C4-2B (cell line): Measurements from ENCODE around the gene FHIT.

ENCODE experiments used
- ZFX ChIP-seq: fragments of 450-650 bp; IDR thresholded peaks from 2 replicates; pipeline ENCODE4 v1.6.1; 2017
- TF ChIP-seq, protein P1 (sequence below): fragments of 450-650 bp; conservative IDR thresholded peaks from 2 replicates; pipeline ENCODE4 v1.5.1; 2017; ENCODE audit warnings: mild to moderate bottlenecking

DNA sequence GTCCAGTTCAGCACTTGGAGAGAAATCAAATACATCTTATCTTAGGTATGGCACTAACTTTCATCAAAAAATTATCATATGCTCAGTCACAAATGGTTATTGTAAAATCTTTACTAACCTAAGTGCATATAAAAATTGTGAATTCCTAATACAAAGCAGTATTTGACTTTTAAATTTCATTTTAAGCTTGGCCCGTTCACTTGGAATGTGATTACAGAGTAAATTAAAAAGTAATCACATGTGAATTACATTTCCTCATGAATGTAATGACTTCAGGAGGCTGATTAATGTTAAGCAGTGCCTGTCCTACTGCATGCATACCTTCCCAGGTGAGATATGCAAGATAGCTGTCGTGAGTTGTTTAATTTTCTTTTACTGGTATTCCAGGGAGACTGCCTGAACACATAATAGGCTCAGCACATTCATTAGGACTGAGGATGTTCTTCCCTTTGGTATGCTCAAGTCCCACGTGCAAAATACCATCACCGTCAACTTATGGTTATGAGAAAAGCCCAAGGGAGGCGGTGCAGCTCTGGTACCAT is 1053.0 kb downstream of the FHIT start:
- TF ChIP-seq, protein P1, sequence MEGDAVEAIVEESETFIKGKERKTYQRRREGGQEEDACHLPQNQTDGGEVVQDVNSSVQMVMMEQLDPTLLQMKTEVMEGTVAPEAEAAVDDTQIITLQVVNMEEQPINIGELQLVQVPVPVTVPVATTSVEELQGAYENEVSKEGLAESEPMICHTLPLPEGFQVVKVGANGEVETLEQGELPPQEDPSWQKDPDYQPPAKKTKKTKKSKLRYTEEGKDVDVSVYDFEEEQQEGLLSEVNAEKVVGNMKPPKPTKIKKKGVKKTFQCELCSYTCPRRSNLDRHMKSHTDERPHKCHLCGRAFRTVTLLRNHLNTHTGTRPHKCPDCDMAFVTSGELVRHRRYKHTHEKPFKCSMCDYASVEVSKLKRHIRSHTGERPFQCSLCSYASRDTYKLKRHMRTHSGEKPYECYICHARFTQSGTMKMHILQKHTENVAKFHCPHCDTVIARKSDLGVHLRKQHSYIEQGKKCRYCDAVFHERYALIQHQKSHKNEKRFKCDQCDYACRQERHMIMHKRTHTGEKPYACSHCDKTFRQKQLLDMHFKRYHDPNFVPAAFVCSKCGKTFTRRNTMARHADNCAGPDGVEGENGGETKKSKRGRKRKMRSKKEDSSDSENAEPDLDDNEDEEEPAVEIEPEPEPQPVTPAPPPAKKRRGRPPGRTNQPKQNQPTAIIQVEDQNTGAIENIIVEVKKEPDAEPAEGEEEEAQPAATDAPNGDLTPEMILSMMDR, result no peak
- no peak for TF ChIP-seq ZFX
